Measurements from ENCODE around the gene TCTN2.

DNA sequence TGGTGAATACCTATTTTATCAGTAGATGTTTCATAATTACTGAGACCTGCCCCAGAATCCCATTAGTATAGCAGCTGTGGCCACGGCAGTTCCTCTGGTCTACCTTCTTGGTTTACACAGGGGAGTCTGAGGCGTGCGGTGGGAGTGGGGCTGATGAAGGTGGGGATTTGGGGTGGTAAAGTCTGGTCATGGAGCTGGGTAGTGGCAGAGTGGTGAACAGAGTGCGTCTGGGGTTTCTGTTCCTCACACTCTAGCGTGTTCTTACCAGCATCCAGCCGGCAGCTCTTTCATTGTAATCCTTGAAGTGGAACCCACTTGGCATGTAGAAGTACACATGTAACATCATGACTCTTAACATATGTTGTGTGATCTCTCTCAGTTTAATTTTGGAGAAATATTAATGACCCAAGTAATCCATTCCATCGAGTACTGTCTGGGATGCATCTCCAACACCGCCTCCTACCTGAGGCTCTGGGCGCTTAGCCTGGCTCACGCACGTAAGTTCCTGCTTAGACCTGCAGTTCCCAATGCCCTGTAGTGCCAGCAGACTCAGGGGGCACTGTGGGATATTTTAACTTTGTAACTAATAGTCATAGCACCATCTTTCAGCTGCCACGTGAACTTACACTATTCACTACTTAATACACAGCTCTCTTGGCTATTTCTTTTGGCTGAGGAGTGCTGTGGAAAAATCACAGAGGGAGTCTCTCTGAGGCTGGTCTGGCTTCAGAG is 83.3 kb downstream of the TCTN2 start:
- TF ChIP-seq CTCF (conservative IDR thresholded peaks at IDR 0.05; ENCODE audit: low read depth, low read length): no peak
- TF ChIP-seq MAZ (IDR thresholded peaks at IDR 0.05; ENCODE audit: borderline replicate concordance, low read depth, low read length): no peak
- TF ChIP-seq POLR2A (IDR thresholded peaks at IDR 0.05; ENCODE audit: low read depth, low read length): no peak
- no peak for TF ChIP-seq MAFK (IDR thresholded peaks at IDR 0.05; ENCODE audit: low read depth, low read length)
- no peak for TF ChIP-seq BHLHE40 (IDR thresholded peaks at IDR 0.05; ENCODE audit: low read depth, low read length)
- no peak for TF ChIP-seq CHD1 (IDR thresholded peaks at IDR 0.05; ENCODE audit: low read depth, low read length)
- no peak for TF ChIP-seq CEBPB (IDR thresholded peaks at IDR 0.05; ENCODE audit: low read depth, low read length)
- no peak for TF ChIP-seq RFX5 (IDR thresholded peaks at IDR 0.05; ENCODE audit: low read depth, low read length)
- no peak for TF ChIP-seq SMC3 (IDR thresholded peaks at IDR 0.05; ENCODE audit: low read depth, low read length)

All from IMR-90 (cell line).